ENCODE measurements around the gene CLDN2. TPM values are rescaled to one million over a fixed set of nuclear protein-coding genes. Genes with fewer than 3 reads are reported as not detected.
"Not testable (repeated sequence)": the region's sequence is repeated elsewhere in the genome, so short reads cannot be mapped to it uniquely, and the experiment has no call there.

CLDN2 gene
- not detected in 2 replicates for total RNA-seq

- no peak for TF ChIP-seq CTCF (IDR thresholded peaks at IDR 0.05; ENCODE audit: insufficient read depth, low read depth, low read length)
- H3K4me3 ChIP-seq (ENCODE audit: low read depth, low read length) = no peak within 1 kb of the TSS
- no peak for DNase-seq (ENCODE audit: low read depth)
These were observed at the start of gene CLDN2 for GRCh38 chrX:106919932-106920452. Gene CLDN2, plus strand, starts transcription at chrX:106920402. Its CDS starts 7,827 bp downstream, at chrX:106928229.

GRCh38 chrX:106872796-106873195 lies 47.4 kb upstream of the CLDN2 start:
- peak; percentile 22 for DNase-seq (ENCODE audit: low read depth)
- not testable (repeated sequence) for H3K4me3 ChIP-seq (ENCODE audit: low read depth, low read length)

GRCh38 chrX:106874075-106874474 lies 46.1 kb upstream of the CLDN2 start:
- peak; percentile 57 for TF ChIP-seq CTCF (IDR thresholded peaks at IDR 0.05; ENCODE audit: insufficient read depth, low read depth, low read length)
- H3K4me3 ChIP-seq (ENCODE audit: low read depth, low read length) = no peak overlapping the region
- DNase-seq (ENCODE audit: low read depth) = peak; percentile 28

- peak; percentile 12 for DNase-seq (ENCODE audit: low read depth)
- H3K4me3 ChIP-seq (ENCODE audit: low read depth, low read length) = no peak overlapping the region
- no peak for TF ChIP-seq CTCF (IDR thresholded peaks at IDR 0.05; ENCODE audit: insufficient read depth, low read depth, low read length)
These were observed 45.1 kb upstream of the CLDN2 start for GRCh38 chrX:106875151-106875550.

GRCh38 chrX:106889468-106889867 lies 30.7 kb upstream of the CLDN2 start:
- DNase-seq (ENCODE audit: low read depth) = no peak
- H3K4me3 ChIP-seq (ENCODE audit: low read depth, low read length) = no peak overlapping the region
- TF ChIP-seq CTCF (IDR thresholded peaks at IDR 0.05; ENCODE audit: insufficient read depth, low read depth, low read length) = no peak

GRCh38 chrX:106891762-106892460 lies 28.3 kb upstream of the CLDN2 start:
- no peak for DNase-seq (ENCODE audit: low read depth)
- no peak overlapping the region for H3K4me3 ChIP-seq (ENCODE audit: low read depth, low read length)
- no peak for TF ChIP-seq CTCF (IDR thresholded peaks at IDR 0.05; ENCODE audit: insufficient read depth, low read depth, low read length)

GRCh38 chrX:106894392-106894909 lies 25.8 kb upstream of the CLDN2 start:
- DNase-seq (ENCODE audit: low read depth) = peak; percentile 75
- TF ChIP-seq CTCF (IDR thresholded peaks at IDR 0.05; ENCODE audit: insufficient read depth, low read depth, low read length) = peak; percentile 82
- no peak overlapping the region for H3K4me3 ChIP-seq (ENCODE audit: low read depth, low read length)

Data from fibroblast of villous mesenchyme (primary cell).